GM21576 (cell line): ENCODE measurements around the gene INTS3.

Source experiments
- ATAC-seq: cut with Tn5 transposase; IDR thresholded peaks from one replicate; pipeline ENCODE4 v1.9.1; 2021; ENCODE audit warnings: mild to moderate bottlenecking, moderate library complexity; ENCODE audit not compliant: unreplicated experiment

The INTS3 gene

GRCh38 chr1:153795934-153796785 is 68.3 kb downstream of the INTS3 start:
- ATAC-seq: no peak

GRCh38 chr1:153796786-153797659 is 69.2 kb downstream of the INTS3 start:
- ATAC-seq: peak; percentile 43

GRCh38 chr1:153798468-153798780 is 70.6 kb downstream of the INTS3 start:
- ATAC-seq: no peak

GRCh38 chr1:153799016-153799415 is 71.2 kb downstream of the INTS3 start:
- ATAC-seq: no peak

- no peak for ATAC-seq
Observed at GRCh38 chr1:153799566-153800465, 72.0 kb downstream of the INTS3 start.

GRCh38 chr1:153800516-153800915 is 72.7 kb downstream of the INTS3 start:
- no peak for ATAC-seq

GRCh38 chr1:153801028-153801625 is 73.3 kb downstream of the INTS3 start:
- ATAC-seq: no peak

GRCh38 chr1:153801786-153802697 is 74.2 kb downstream of the INTS3 start:
- no peak for ATAC-seq

GRCh38 chr1:153803470-153804056 is 75.7 kb downstream of the INTS3 start:
- no peak for ATAC-seq

GRCh38 chr1:153804112-153804511 is 76.3 kb downstream of the INTS3 start:
- ATAC-seq: no peak

GRCh38 chr1:153805042-153805745 is 77.3 kb downstream of the INTS3 start:
- ATAC-seq: peak; percentile 85

GRCh38 chr1:153805886-153806719 is 78.3 kb downstream of the INTS3 start:
- peak; percentile 3 for ATAC-seq

GRCh38 chr1:153816283-153816889 is 88.5 kb downstream of the INTS3 start:
- no peak for ATAC-seq

GRCh38 chr1:153818876-153819275 is 91.0 kb downstream of the INTS3 start:
- no peak for ATAC-seq
